DMS 273 (cell line): ENCODE measurements around the gene OPA1.

Experiments
- DNase-seq: peaks from one replicate; lab custom pipeline; 2025; ENCODE audit not compliant: unreplicated experiment; lab: John Stamatoyannopoulos, UW

The OPA1 gene

DNA sequence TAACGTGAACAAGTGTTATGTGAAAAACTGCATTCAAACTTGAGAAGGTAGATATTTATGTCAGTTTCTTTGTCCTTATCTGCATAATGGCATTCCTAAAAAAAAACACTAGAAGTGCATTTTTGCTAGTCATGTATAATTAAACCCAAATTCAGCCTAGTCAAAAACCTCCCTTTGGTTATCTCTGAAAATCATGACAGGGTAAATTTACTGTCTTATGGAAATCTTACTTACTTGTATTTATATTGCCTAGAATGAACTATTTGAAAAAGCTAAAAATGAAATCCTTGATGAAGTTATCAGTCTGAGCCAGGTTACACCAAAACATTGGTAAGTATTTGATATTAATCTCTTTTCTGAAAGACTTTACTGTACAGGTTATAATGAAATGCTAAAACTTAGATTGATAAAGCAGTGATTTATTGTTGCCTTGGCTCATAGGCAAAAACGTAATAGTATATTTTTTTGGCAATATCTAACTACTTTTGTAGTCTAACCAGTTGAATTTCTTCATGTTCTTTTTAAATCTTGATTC is 55.6 kb downstream of the OPA1 start:
- DNase-seq, result no peak

DNA sequence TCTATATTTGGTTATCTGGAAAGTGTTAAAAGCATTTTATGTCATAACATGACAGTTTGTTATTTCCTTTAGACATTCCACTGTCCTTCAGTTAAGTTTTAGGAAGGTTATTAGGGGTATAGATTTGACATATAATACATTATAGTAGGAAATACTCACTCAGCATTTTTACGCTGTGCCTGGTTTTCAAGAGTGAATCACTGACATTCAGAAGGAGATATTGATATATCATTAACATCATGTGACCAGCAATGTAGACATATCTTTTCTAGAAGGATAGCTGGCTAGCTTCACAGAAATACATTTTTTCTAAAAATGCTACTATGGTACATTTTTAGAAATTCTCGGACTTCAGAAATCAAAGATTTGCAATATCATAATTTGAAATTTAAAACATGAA is 57.6 kb downstream of the OPA1 start:
- no peak for DNase-seq

DNA sequence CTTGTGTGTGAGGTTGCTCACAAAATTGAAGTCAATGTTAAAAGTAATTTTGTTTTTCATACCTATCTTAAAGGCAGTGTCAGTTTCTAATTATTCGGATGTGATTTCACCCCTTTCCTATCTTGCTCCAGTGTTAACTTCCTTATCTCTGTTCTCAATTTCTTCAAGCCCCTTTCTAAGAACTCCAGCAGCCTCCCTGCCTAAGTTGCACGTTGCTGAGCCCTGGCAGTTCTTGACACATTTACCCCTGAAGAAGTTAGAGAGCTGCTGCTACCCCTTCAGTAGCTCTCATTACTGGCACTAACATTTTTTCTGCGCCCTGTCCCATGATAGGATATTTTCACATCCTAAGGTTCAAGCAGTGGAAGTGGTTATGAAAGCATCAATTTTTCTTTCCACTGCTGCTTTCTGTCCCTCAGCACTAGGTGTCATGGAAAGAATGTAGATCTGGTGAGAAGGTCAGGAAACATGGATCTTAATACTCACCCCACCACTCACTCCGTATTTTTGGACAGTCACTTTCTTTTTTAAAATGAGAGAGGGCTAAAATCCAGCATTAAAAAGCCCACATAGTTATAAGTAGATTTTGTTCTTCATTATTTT is 62.9 kb downstream of the OPA1 start:
- no peak for DNase-seq

GRCh38 chr3:193656445-193656844 is 63.4 kb downstream of the OPA1 start:
- no peak for DNase-seq

DNA sequence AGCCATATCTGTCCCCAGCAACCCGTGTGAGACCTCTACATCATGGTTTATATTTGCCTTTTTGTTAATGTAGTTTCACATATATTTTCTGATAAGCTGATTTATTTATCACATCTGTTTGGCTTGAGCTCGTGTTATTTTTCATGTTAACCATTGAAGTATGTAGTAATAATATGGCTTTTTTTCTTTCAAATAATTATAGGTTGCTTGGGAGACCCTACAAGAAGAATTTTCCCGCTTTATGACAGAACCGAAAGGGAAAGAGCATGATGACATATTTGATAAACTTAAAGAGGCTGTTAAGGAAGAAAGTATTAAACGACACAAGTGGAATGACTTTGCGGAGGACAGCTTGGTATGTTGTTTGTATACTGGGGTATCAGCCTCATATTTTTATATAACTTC is 63.9 kb downstream of the OPA1 start:
- no peak for DNase-seq

DNA sequence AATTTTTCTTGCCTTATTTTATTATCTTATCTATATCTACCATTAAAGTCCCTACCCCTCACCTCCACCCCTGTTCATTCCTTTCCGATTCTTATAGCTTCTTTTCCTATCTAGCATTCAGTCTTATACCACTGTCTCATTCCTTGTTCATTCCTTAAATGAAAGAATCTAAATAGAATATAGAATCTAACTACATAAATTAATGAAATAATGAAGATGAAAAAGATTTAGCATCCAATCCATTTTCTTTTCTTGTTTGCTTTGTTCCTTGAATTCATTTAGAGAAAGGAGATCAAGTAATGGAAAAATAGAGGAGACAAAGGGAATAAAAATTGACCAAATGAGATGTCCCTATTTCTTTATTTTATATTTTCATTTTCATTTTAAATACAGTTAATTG is 67.2 kb downstream of the OPA1 start:
- DNase-seq, result no peak

DNA sequence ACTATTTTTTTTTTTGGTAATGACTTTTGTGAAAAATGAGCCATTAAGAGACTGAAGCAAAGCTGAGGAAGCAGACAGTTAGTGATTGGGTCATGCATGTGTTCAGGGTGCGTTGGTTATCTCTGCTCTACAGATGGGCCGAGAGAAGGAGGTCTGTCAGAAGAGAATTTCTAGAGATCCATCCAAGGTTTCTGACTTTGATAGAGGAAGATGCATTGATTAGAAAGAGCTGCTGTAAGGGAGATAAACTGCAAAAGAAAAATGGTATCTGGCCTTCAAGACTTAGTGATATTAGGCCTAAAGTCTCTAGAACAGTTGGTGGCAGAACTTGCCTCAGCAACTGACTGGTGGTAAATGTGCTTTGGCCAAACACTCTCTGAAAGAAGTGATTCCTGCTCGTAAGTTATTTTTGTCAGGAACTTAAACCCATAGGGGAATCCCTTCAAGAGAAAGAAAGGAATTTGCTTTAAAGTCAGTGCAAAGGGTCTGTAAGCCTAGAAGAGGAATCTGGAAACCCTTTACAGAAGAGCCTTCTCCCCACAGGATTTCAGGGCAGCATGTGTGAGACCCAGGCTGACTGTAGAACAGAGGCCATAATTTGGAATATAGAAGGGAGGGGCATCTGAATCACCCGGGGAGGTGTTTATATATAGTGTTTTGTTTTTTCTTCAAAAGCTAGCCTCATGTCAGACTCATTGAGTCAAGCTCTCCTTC is 67.8 kb downstream of the OPA1 start:
- no peak for DNase-seq

DNA sequence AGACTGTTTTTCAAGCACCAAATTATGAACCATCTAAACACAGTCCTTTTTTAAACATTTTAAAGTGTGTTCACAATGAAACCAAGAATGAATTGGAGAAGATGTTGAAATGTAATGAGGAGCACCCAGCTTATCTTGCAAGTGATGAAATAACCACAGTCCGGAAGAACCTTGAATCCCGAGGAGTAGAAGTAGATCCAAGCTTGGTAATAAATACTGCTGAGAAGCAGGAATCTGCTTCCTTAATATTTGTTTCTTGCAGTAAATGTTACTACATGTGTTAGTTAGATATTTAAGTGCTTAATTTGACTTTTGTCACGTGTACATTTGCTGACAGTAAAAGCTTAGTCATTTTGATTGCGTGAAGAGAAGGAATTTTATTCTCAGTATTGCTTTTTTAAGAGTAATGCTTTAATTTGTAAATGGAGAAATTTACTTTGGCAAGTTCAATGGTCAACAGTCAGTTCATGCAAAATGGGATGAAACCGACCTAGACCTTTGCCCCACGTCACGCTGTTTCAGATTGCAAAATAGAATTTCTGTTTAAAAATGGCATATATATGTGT is 69.8 kb downstream of the OPA1 start:
- DNase-seq, result no peak

GRCh38 chr3:193665370-193665989 is 72.5 kb downstream of the OPA1 start:
- peak; percentile 50 for DNase-seq

DNA sequence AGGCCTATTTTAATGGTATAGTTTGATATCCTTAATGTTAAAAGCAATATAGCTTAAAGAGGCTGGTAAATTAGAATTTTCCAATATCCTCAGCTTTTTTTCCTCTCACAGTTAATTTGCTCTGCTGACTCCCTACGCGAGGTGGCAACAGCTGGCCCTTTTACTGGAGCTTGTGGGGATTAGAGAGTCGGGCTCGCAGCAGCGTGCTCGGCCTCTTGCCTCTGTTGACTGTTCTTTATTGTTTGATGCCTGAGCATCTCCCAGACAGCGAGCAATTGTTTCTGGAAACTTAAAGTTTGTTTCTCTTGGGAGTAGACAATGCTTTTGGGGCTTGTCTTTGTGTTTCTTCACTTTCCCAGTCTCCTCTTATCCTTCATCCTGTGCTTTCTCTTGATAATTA is 80.8 kb downstream of the OPA1 start:
- no peak for DNase-seq

GRCh38 chr3:193674714-193675113 is 81.7 kb downstream of the OPA1 start:
- no peak for DNase-seq

DNA sequence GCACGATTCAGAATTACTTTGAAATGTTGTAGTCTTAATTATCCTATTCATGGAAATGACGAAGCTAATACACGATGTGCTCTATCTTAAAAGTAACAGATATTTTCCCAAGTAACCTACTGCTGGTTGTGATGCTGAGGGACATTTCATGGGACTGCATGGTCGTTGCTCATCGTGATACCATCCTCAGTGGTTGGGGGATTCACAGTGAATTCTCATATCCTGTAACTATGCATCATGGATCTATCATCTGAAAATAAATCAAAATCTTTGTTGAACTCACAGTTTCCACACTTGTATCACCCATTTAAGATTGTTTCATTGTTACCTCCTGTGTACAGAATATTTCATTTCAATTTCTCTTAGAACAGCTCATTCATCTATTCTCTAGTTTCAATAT is 84.7 kb downstream of the OPA1 start:
- no peak for DNase-seq

DNA sequence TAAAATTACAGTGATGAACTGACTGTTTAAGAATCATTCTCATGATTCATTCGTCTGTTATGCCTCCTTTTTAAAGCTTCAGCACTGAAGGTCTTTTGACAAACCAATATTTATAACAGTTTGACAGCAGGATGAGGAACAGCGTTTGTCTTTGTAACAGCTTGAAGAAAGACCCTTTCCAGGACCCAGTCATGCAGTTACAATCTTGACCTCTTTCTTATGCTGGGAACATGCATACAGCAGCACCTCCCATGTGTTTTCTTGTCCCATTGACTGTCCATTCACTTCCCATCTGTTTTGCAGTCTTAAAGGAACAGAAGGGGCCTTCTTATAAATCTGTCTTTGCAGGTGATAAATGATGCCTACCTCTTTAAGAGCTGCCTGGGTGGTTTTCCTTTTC is 87.2 kb downstream of the OPA1 start:
- peak; percentile 16 for DNase-seq

DNA sequence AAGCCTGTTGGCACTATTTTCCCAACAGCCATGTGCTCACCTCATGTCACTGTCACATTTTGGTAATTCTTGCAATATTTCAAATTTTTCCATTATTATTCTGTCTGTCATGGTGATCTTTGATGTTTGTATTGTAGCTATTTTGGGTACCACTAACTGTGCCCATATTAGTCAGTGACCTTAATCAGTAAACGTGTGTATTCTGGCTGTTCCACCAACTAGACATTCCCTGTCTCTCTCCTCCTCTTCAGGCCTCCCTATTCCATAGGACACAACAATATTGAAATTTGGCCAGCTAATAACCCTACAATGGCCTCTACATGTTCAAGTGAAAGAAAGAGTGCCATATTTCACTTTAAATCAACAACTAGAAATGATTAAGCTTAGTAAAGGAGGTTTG is 88.6 kb downstream of the OPA1 start:
- no peak for DNase-seq

DNA sequence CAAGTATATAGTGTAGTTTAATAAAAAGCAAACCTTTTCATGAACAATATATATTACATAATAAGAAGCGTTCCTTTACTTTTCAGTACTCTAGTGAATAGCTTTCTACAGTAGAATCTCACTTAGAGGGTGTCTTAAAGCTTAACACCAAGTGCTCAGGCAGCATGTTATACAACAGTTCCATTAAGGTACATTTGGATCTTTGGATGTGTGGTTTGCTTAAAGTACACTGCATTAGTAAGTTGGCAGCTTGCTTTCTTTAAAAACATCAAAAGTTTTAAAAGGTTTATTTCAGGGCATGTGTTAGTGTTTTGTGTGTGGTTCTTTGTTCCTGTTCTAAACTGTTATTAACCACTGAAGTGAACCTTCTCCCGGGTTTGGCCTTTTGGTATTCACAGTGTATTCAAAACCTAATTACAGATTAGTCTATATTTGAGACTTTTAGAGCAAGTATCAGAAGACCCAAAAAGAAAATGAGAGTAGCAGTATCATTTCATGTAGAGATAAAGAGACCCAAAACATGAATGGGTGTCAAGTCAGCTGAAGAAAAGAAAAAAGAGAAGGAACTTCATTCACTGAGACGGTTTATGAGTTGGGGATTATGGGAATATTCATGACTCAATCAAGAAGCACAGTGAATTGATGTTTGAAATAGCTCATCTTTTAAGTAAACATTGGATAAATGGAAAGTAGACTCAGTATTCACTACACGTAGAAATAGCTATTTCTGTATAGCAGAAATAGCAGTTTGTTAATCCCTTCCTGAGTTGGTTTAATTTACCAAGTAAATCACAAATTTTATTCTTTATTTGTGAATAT is 93.9 kb downstream of the OPA1 start:
- no peak for DNase-seq

DNA sequence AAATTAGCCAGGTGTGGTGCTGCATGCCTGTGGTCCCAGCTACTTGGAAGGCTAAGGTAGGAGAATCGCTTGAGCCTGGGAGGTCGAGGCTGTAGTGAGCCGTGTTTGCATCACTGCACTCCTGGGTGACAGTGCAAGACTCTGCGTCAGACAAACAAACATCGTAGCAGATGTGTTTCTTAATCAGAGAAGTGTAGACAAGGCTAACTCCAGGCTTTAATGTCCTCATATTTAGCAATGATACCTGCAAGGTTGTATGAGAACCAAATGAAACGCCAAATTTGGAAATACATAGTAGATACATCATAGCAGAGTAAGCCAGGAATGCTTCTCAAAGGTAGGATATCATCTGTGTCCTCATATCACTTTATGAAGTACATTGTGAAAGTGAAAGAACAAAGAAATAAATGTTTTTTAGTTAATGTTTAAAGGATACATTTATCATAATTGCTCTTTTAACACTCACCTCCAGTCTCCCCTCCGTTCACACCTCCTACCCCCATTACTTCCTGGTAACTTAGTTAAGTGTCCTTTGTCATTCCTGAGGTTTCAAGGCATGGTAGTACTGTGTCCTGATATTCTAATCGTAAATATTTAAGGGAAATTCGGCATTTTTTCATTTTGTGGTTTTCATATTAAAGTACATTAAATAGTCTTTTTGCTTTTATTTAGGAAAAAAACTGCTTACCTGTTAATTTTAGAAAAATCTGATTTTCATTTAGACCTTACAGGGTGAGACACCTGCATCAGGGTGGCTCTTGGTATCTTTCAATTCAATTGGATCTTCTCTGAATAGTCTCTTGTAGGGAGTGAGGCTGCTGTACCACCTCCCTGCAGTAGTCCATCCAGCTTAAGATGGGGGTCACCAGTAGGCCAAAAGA is 96.1 kb downstream of the OPA1 start:
- DNase-seq, result no peak

DNA sequence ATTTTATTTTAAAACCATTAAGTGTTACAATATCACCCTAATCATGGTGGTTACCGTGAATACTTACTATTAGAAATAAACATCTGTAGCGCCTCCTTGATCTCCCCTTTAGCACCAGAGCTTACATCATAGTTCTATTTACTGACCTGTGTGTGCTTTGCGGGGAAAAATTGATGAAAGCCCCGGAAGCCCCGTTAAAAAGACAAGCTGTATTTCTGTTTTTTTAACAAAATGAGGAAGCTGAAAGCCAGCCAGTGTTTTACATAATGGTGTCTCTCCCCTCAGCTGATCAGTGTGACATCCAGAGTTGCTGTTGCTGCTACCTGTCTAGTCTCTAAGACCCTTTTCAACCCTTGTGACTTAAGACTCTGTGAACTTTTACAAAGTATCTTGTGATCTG is 100.8 kb downstream of the OPA1 start:
- no peak for DNase-seq

GRCh38 chr3:193701953-193702635 is 109.1 kb downstream of the OPA1 start:
- no peak for DNase-seq

DNA sequence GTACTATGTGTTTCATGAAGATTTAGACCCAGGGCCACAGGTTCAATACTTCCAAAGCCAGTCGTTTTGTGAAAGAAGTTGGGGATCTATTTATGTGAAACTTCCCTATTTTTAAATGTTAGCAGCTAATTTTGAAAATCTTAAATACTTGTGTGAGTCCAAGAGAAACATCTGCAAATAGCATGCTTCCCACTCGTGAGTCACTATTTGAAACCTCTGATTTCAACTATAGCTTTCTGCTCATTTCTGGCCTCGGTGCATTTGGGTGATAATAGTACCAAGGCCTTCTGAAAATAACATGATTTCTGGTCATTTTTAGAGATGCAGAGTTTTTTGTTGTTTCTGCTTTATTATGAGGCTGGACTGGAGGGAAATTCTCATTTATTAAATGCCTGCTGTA is 110.0 kb downstream of the OPA1 start:
- no peak for DNase-seq

DNA sequence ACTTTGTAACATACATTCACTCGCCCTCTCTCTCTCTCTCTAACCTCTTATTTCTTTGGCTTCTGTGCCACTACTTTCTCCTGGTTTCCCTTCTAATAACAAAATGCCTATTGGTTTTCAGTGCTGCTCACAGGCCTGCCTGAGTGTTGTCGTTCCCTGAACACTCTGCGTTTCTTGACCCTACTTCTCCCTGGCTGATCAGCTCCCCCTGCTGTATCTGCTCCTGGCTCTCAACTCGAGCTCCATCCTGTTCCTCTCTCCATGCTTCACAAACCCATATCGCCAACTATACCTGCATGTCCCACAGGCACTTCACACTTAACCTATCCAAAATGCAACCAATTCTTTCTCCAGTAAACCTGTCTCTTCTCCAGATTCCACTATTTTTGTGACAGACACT is 111.4 kb downstream of the OPA1 start:
- DNase-seq, result peak; percentile 22
